ENCODE measurements around the gene FUOM. TPM values are rescaled to one million over a fixed set of nuclear protein-coding genes. Genes with fewer than 3 reads are reported as not detected.

FUOM gene
- polyA plus RNA-seq, 1 donor from 2014 or later: not detected

DNA sequence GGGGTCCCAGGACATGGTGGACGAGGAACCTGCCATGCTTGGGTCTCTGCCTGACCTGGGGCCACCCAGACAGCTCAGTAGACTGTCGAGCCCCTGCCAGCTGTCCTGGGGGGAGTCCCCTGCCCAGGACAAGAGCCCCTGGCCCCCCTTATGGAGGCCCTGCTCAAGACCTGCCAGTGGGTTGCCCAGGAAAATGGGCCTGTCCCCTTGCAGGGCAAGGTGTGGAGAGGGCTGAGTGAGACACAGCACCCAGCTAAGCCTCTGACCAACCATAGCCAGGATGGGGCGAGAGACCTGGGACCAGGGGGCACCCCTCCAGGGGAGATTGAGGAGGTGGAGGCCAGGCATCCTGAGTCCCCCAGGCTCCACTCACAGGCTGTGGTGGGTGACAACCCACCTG lies 1.8 kb downstream of the FUOM start:
- Histone ChIP-seq H3K4me2 (ENCODE audit: low read length) (no peak overlapping the region), H3K4me3 (ENCODE audit: low read length) (no peak overlapping the region), H3K27me3 (ENCODE audit: insufficient read depth, low read depth, low read length) (no peaks in the 10 kb centered on the region), H2AFZ (ENCODE audit: low read depth, low read length) (no peak overlapping the region), H4K20me1 (ENCODE audit: insufficient read depth) (no peaks in the 10 kb centered on the region), H3K9ac (ENCODE audit: low read length) (no peak overlapping the region), H3K9me3 (ENCODE audit: low read length) (no peaks in the 10 kb centered on the region), H3F3A (ENCODE audit: insufficient read depth, low read length, poor library complexity, severe bottlenecking) (no peaks in the 10 kb centered on the region), H3K36me3 (ENCODE audit: insufficient read depth, low read length) (no peaks in the 10 kb centered on the region), H3K79me2 (replicated peaks; ENCODE audit: insufficient read depth, low read length) (no peaks in the 10 kb centered on the region), H3K27ac (ENCODE audit: low read length) (no peak overlapping the region), H3K9me2 (ENCODE audit: insufficient read depth, low read length) (no peaks in the 10 kb centered on the region)
- TF ChIP-seq RAD21 (conservative IDR thresholded peaks at IDR 0.05) (no peak), POLR2AphosphoS5 (IDR thresholded peaks at IDR 0.05) (no peak), TAF1 (IDR thresholded peaks at IDR 0.05; ENCODE audit: low read depth) (no peak), MXI1 (conservative IDR thresholded peaks at IDR 0.05; ENCODE audit: poor library complexity, severe bottlenecking) (no peak), EZH2 (IDR thresholded peaks at IDR 0.05; ENCODE audit: borderline replicate concordance, insufficient read depth, low read length, poor library complexity, severe bottlenecking) (no peak), SMC3 (conservative IDR thresholded peaks at IDR 0.05; ENCODE audit: poor library complexity) (no peak), EP300 (conservative IDR thresholded peaks at IDR 0.05; ENCODE audit: poor library complexity, severe bottlenecking) (no peak)
- TF ChIP-seq, protein P1, sequence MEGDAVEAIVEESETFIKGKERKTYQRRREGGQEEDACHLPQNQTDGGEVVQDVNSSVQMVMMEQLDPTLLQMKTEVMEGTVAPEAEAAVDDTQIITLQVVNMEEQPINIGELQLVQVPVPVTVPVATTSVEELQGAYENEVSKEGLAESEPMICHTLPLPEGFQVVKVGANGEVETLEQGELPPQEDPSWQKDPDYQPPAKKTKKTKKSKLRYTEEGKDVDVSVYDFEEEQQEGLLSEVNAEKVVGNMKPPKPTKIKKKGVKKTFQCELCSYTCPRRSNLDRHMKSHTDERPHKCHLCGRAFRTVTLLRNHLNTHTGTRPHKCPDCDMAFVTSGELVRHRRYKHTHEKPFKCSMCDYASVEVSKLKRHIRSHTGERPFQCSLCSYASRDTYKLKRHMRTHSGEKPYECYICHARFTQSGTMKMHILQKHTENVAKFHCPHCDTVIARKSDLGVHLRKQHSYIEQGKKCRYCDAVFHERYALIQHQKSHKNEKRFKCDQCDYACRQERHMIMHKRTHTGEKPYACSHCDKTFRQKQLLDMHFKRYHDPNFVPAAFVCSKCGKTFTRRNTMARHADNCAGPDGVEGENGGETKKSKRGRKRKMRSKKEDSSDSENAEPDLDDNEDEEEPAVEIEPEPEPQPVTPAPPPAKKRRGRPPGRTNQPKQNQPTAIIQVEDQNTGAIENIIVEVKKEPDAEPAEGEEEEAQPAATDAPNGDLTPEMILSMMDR (IDR thresholded peaks at IDR 0.05; ENCODE audit: poor library complexity, severe bottlenecking): no peak
- TF ChIP-seq, protein P2, sequence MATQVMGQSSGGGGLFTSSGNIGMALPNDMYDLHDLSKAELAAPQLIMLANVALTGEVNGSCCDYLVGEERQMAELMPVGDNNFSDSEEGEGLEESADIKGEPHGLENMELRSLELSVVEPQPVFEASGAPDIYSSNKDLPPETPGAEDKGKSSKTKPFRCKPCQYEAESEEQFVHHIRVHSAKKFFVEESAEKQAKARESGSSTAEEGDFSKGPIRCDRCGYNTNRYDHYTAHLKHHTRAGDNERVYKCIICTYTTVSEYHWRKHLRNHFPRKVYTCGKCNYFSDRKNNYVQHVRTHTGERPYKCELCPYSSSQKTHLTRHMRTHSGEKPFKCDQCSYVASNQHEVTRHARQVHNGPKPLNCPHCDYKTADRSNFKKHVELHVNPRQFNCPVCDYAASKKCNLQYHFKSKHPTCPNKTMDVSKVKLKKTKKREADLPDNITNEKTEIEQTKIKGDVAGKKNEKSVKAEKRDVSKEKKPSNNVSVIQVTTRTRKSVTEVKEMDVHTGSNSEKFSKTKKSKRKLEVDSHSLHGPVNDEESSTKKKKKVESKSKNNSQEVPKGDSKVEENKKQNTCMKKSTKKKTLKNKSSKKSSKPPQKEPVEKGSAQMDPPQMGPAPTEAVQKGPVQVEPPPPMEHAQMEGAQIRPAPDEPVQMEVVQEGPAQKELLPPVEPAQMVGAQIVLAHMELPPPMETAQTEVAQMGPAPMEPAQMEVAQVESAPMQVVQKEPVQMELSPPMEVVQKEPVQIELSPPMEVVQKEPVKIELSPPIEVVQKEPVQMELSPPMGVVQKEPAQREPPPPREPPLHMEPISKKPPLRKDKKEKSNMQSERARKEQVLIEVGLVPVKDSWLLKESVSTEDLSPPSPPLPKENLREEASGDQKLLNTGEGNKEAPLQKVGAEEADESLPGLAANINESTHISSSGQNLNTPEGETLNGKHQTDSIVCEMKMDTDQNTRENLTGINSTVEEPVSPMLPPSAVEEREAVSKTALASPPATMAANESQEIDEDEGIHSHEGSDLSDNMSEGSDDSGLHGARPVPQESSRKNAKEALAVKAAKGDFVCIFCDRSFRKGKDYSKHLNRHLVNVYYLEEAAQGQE (IDR thresholded peaks at IDR 0.05; ENCODE audit: borderline replicate concordance): no peak

DNA sequence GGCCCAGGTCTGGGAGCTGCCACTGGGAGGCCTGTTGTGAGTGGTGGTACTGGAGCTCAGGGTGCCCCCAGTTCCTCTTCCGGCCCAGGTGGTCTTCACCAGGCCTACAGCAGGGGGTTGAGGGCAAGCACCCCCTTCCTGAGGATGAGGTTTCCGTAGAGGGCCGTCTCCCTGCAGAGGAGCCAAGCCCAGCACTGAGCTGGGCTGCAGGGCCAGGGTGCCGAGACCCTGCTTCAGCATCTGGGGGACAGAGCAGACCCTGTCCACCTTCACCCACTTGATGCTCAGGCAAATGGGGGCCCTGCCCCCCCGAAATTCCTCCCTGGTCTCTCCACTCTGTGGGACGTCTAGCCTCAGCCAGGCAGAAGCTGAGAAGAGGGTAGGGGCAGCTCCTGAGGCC lies 2.6 kb downstream of the FUOM start:
- no peaks in the 10 kb centered on the region for H3K79me2 ChIP-seq (replicated peaks; ENCODE audit: insufficient read depth, low read length)
- H3K27me3 ChIP-seq (ENCODE audit: insufficient read depth, low read depth, low read length): no peaks in the 10 kb centered on the region
- H3K4me2 ChIP-seq (ENCODE audit: low read length): no peak overlapping the region
- H4K20me1 ChIP-seq (ENCODE audit: insufficient read depth): no peaks in the 10 kb centered on the region
- H3F3A ChIP-seq (ENCODE audit: insufficient read depth, low read length, poor library complexity, severe bottlenecking): no peaks in the 10 kb centered on the region
- TF ChIP-seq EZH2 (IDR thresholded peaks at IDR 0.05; ENCODE audit: borderline replicate concordance, insufficient read depth, low read length, poor library complexity, severe bottlenecking) (no peak), EP300 (conservative IDR thresholded peaks at IDR 0.05; ENCODE audit: poor library complexity, severe bottlenecking) (no peak), POLR2AphosphoS5 (IDR thresholded peaks at IDR 0.05) (no peak), MXI1 (conservative IDR thresholded peaks at IDR 0.05; ENCODE audit: poor library complexity, severe bottlenecking) (no peak), RAD21 (conservative IDR thresholded peaks at IDR 0.05) (no peak), SMC3 (conservative IDR thresholded peaks at IDR 0.05; ENCODE audit: poor library complexity) (no peak), TAF1 (IDR thresholded peaks at IDR 0.05; ENCODE audit: low read depth) (no peak)
- TF ChIP-seq, protein P2 (IDR thresholded peaks at IDR 0.05; ENCODE audit: borderline replicate concordance): no peak
- TF ChIP-seq, protein P1 (IDR thresholded peaks at IDR 0.05; ENCODE audit: poor library complexity, severe bottlenecking): no peak
- H3K27ac ChIP-seq (ENCODE audit: low read length): no peak overlapping the region
- no peak overlapping the region for H3K9ac ChIP-seq (ENCODE audit: low read length)
- H3K36me3 ChIP-seq (ENCODE audit: insufficient read depth, low read length): no peaks in the 10 kb centered on the region
- H3K9me3 ChIP-seq (ENCODE audit: low read length): no peaks in the 10 kb centered on the region
- H2AFZ ChIP-seq (ENCODE audit: low read depth, low read length): no peak overlapping the region
- no peak overlapping the region for H3K4me3 ChIP-seq (ENCODE audit: low read length)
- H3K9me2 ChIP-seq (ENCODE audit: insufficient read depth, low read length): no peaks in the 10 kb centered on the region

All from neural cell (in vitro differentiated cells).